Smooth muscle cell (in vitro differentiated cells): ENCODE measurements around the gene OOEP. TPM values are rescaled to one million over a fixed set of nuclear protein-coding genes. Genes with fewer than 3 reads are reported as not detected.
"Not testable (repeated sequence)": the region's sequence is repeated elsewhere in the genome, so short reads cannot be mapped to it uniquely, and the experiment has no call there.

Experiments
- DNase-seq: peaks from one replicate; lab custom pipeline; 2025; ENCODE audit not compliant: unreplicated experiment; lab: John Stamatoyannopoulos, UW
- H2AFZ ChIP-seq: fragments of 200-600 bp; sonication (generic); 2 replicates; pipeline ENCODE4 v1.6.0; 2016; ENCODE audit warnings: antibody characterized with exemption, low read depth, mild to moderate bottlenecking
- H3F3A ChIP-seq: fragments of 200-600 bp; sonication (generic); 2 replicates; pipeline ENCODE4 v1.6.0; 2017; ENCODE audit warnings: antibody characterized with exemption, low read depth
- H3K27ac ChIP-seq: fragments of 200-600 bp; sonication (generic); 2 replicates; pipeline ENCODE4 v1.5.1; 2016; ENCODE audit warnings: low read depth, mild to moderate bottlenecking
- H3K27me3 ChIP-seq: fragments of 200-600 bp; sonication (generic); 2 replicates; pipeline ENCODE4 v1.6.1; 2016; ENCODE audit warnings: low read depth, mild to moderate bottlenecking
- H3K36me3 ChIP-seq: fragments of 200-600 bp; sonication (generic); 2 replicates; pipeline ENCODE4 v1.5.1; 2016; ENCODE audit warnings: low read depth
- H3K4me1 ChIP-seq: fragments of 200-600 bp; sonication (generic); 2 replicates; pipeline ENCODE4 v1.5.1; 2016; ENCODE audit warnings: low read depth
- H3K4me2 ChIP-seq: fragments of 200-600 bp; sonication (generic); 2 replicates; pipeline ENCODE4 v1.6.0; 2016; ENCODE audit warnings: mild to moderate bottlenecking
- H3K4me3 ChIP-seq: fragments of 200-600 bp; sonication (generic); 2 replicates; pipeline ENCODE4 v1.5.1; 2016; ENCODE audit warnings: mild to moderate bottlenecking
- H3K79me2 ChIP-seq: fragments of 200-600 bp; sonication (generic); 2 replicates; pipeline ENCODE4 v1.6.0; 2016; ENCODE audit warnings: low read depth, mild to moderate bottlenecking
- H3K9ac ChIP-seq: fragments of 200-600 bp; sonication (generic); 2 replicates; pipeline ENCODE4 v1.6.0; 2016; ENCODE audit warnings: low read depth
- H3K9me3 ChIP-seq: fragments of 200-600 bp; sonication (generic); replicated peaks from 2 replicates; pipeline ENCODE4 v1.5.1; 2016; ENCODE audit warnings: low read depth
- H4K20me1 ChIP-seq: fragments of 200-600 bp; sonication (generic); 2 replicates; pipeline ENCODE4 v1.6.0; 2016; ENCODE audit warnings: low read depth
- CTCF ChIP-seq: fragments of 200-600 bp; sonication (generic); IDR thresholded peaks from 2 replicates; pipeline ENCODE4 v1.5.1; 2017; ENCODE audit warnings: borderline replicate concordance, mild to moderate bottlenecking, antibody characterized with exemption; ENCODE audit not compliant: insufficient read depth, poor library complexity, severe bottlenecking
- WGBS: methylation state at CpG from one replicate; pipeline ENCODE4 v1.1.7; 2016; ENCODE audit warnings: low lambda C conversion rate; 5-methylcytosine and 5-hydroxymethylcytosine counted together
- polyA plus RNA-seq: library from polyadenylated mRNA; unstranded; fragments of >200 nt; fragmentation: Nextera tagmentation; extraction: Ambion mirVana; gene quantifications from 2 replicates; pipeline ENCODE4 v1.2.1, GENCODE V29; 2016
- total RNA-seq: library from RNA; depleted of rRNA; stranded (reverse); fragments of >200 nt; gene quantifications from 2 replicates; pipeline ENCODE4 v1.2.3, GENCODE V29; 2014

Gene OOEP
- total and polyA plus RNA-seq, 2 experiments from 2014 or later = not detected

GRCh38 chr6:73388800-73389512 is 19.3 kb upstream of the OOEP start:
- Histone ChIP-seq H3K9ac (peak overlapping the region; percentile 45), H3K4me1 (peaks cover 3% of the 10 kb centered on the region), H4K20me1 (no peaks in the 10 kb centered on the region), H3K4me3 (peak overlapping the region; percentile 56), H2AFZ (peak overlapping the region; percentile 90), H3K79me2 (no peaks in the 10 kb centered on the region), H3K36me3 (no peaks in the 10 kb centered on the region), H3K4me2 (peak overlapping the region; percentile 84), H3K27ac (no peak overlapping the region), H3K9me3 (no peaks in the 10 kb centered on the region), H3F3A (no peaks in the 10 kb centered on the region), H3K27me3 (no peaks in the 10 kb centered on the region)
- peak; percentile 9 for DNase-seq
- WGBS = 2% methylated on average over 38 of the region's 38 CpGs
- TF ChIP-seq CTCF = peak; percentile 48

GRCh38 chr6:73388433-73388799 is 18.7 kb upstream of the OOEP start:
- H3K27me3 ChIP-seq = no peaks in the 10 kb centered on the region
- peak overlapping the region; percentile 90 for H2AFZ ChIP-seq
- peak overlapping the region; percentile 56 for H3K4me3 ChIP-seq
- no peaks in the 10 kb centered on the region for H3K79me2 ChIP-seq
- no peaks in the 10 kb centered on the region for H3K9me3 ChIP-seq
- no peak for DNase-seq
- H3K27ac ChIP-seq = no peak overlapping the region
- TF ChIP-seq CTCF = no peak
- H3K4me2 ChIP-seq = peak overlapping the region; percentile 84
- no peaks in the 10 kb centered on the region for H4K20me1 ChIP-seq
- peaks cover 3% of the 10 kb centered on the region for H3K4me1 ChIP-seq
- H3K9ac ChIP-seq = peak overlapping the region; percentile 45
- no peaks in the 10 kb centered on the region for H3K36me3 ChIP-seq
- WGBS = 45% methylated on average over 4 of the region's 4 CpGs
- no peaks in the 10 kb centered on the region for H3F3A ChIP-seq

- Histone ChIP-seq H3K4me3 (no peak overlapping the region), H3F3A (no peaks in the 10 kb centered on the region), H3K9ac (no peak overlapping the region), H3K36me3 (no peaks in the 10 kb centered on the region), H3K79me2 (no peaks in the 10 kb centered on the region), H3K4me1 (no peaks in the 10 kb centered on the region), H3K4me2 (no peak overlapping the region), H3K27me3 (no peaks in the 10 kb centered on the region), H2AFZ (no peak overlapping the region), H4K20me1 (no peaks in the 10 kb centered on the region), H3K9me3 (no peaks in the 10 kb centered on the region), H3K27ac (no peak overlapping the region)
- no peak for TF ChIP-seq CTCF
- 92% methylated on average over 6 of the region's 6 CpGs for WGBS
- DNase-seq = no peak
These were observed 12.9 kb upstream of the OOEP start for GRCh38 chr6:73382462-73383113.

- not testable (repeated sequence) for H4K20me1 ChIP-seq, H3K4me1 ChIP-seq, H2AFZ ChIP-seq, H3K9ac ChIP-seq, H3F3A ChIP-seq, H3K79me2 ChIP-seq, H3K9me3 ChIP-seq, H3K4me2 ChIP-seq, H3K36me3 ChIP-seq, H3K27me3 ChIP-seq, H3K27ac ChIP-seq, H3K4me3 ChIP-seq, DNase-seq
- WGBS = 96% methylated on average over 10 of the region's 10 CpGs
These were observed 11.8 kb upstream of the OOEP start for GRCh38 chr6:73381531-73381930.
